UCSD-AML1 (cell line): ENCODE measurements around the gene TBC1D22A.

ENCODE experiments used
- DNase-seq: peaks from one replicate; lab custom pipeline; 2025; ENCODE audit not compliant: unreplicated experiment; lab: John Stamatoyannopoulos, UW

The TBC1D22A gene

DNA sequence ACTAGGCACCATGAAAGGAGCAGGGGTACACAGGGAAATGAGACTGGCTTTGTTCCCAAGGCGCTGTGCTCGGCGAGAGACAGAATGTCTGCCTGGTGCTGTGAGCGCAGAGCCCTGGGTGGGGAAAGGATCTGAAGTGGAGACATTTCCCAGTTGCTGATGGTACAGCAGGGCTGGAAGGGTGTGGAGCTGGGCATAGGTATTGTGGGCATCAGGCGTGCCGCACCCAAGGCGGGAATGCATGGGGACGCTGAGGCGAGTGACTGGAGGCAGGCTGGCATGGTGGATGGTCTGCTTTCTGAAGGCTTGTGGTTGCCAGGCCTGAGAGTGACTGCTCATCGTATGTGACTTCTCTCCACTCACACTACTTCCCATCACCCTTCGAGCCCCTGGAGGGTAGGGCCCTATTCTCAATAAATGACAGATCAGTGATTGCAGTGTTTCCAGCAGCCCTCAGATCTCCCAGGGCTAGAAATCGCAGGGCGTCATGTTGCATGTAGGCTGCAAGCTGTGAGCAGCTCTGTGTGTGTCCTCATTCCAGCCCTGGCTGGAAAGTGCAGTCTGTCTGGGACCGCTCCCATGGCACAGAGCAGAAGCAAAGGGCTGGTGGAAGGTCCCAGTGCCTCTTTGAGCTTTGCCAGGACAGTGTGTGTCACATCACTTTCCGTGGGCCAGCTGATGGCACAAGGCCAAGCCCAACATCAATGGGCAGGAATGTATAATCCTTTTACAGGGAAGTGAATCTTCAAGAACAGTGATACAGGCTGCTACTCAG, 67.7 kb downstream of the TBC1D22A start:
- no peak for DNase-seq

GRCh38 chr22:46830841-46831240, 68.4 kb downstream of the TBC1D22A start:
- DNase-seq, result no peak

GRCh38 chr22:46833228-46833627, 70.8 kb downstream of the TBC1D22A start:
- DNase-seq, result no peak

GRCh38 chr22:46834021-46834737, 71.7 kb downstream of the TBC1D22A start:
- no peak for DNase-seq

- no peak for DNase-seq
Measured at GRCh38 chr22:46835288-46835687, 72.8 kb downstream of the TBC1D22A start.

DNA sequence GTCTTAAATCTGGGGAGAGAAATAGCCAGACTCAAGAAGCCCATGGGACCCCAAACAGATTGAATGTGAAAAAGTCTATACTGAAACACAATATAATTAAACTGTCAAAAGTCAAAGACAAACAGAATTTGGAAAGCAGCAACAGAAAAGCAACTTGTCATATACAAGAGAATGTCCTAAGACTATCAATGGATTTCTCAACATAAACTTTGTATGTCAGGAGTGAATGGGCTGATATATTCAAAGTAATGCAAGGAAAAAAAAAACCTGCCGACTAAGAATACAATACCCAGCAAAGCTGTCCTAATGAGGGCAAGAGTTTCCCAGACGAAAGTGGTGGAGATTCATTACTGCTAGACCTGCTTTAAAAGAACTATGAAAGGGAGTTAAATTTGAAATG, 73.2 kb downstream of the TBC1D22A start:
- no peak for DNase-seq

- DNase-seq, result no peak
Measured at GRCh38 chr22:46841522-46841921, 79.1 kb downstream of the TBC1D22A start.

GRCh38 chr22:46842606-46843005, 80.2 kb downstream of the TBC1D22A start:
- no peak for DNase-seq

GRCh38 chr22:46843821-46844255, 81.4 kb downstream of the TBC1D22A start:
- no peak for DNase-seq

- no peak for DNase-seq
Measured at GRCh38 chr22:46844606-46845210, 82.3 kb downstream of the TBC1D22A start.

DNA sequence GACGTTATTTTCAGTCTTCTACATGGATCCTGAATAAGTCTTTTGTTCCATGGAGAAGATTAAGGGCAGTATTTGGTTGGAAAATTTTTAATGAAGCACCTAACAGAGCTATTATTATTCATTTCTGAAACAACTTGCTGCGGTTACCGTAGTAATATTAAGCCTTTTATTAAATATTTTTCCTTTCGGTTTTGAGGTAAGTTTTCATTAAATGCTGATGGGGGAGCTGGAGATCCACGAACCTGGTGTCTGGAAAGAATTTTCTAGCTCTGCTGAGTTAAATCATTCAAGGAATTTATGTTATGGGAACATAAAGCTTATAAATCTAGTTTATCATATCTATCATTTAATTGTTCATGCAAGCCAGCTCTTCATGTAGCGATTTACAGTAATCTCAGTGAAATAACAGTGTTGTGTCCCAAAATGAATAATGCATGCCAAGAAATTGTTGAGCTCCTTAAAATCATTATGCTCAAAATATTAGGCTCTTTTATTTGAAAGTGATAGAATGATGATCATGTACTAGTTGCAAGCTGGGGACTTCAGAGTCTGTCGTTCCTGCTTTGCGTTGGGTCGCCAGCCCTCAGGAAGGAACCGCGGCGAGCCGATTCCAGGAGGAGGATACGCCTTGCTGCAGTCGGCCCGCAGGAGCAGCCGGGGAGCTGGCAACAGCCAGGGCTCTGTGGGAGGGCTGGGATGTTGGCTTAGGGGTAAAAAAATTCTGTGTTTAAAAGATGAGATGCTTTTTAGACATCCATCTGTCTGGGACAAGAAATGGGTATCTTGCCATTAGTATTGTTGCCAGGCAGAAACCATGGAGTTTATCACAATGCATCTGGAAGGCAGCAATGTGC, 83.1 kb downstream of the TBC1D22A start:
- no peak for DNase-seq

DNA sequence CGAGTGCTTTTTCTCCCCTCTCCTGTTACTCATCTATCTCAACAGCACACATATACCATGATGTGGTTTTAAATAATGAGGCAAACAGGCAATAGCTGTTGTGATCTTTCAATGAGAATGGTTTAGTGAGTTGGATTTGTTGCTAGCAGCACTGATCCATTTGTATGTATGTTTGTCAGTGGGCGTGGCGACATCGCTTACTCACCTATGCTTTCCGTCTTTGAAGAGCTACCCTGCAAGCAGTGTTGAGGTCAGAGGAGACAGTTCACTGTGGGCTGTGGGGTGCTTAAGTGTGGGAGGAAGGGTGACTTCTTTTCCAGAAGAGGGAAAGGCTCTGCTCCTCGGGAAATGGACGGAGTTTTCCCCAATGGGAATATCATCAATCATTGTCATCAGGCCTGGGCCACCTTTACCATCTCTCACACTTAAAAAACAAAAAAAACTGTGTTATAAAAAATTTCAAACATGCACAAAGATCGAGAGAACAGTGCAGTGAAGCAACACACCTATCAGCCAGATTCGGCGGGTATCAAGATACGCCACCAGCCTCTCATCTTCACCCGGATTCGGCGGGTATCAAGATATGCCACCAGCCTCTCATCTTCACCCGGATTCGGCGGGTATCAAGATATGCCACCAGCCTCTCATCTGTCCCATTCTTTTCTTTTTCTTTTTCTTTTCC, 83.8 kb downstream of the TBC1D22A start:
- DNase-seq, result no peak

- no peak for DNase-seq
Measured at GRCh38 chr22:46846832-46847355, 84.4 kb downstream of the TBC1D22A start.

DNA sequence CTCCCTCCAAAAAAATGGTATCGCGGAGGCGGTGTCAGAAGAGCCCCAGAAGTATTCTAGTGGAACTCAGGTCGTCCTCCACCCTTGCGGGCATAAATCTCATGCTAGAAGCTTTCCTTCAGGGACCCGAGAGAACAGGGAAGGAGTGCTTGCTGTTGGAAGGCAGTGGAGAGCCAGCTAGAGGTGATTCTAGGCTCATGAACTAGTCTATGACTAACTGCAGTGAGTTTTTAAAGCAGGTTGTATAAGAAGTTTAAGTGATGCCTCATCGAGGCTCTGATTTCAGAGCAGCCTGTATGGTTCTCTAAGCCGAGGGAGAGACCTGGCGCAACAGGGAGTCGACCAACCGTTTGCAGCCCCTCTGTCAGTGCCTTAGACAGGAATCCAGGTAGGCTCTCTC, 85.7 kb downstream of the TBC1D22A start:
- DNase-seq, result no peak

- no peak for DNase-seq
Measured at GRCh38 chr22:46849101-46849500, 86.7 kb downstream of the TBC1D22A start.

DNA sequence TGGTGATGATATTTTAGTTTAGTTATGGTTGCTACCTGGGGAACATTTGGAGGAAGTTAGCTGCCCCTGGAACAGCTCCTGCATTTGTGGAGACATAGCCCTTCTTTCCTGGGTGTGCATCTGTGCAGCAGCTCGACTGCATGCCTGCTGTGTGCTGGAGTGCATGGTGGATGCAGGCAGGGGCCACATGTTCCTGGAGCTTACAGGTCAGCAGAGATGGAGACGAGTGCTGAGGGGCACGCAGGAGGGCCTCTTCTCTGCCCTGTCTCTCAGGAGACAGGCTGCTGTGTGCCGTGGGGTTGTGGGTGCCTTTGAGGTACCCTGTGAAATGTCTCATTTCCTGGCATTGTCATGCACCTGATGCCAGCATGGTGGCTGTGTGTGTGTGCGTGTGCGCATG, 87.5 kb downstream of the TBC1D22A start:
- DNase-seq, result no peak

- DNase-seq, result no peak
Measured at GRCh38 chr22:46851311-46851710, 88.9 kb downstream of the TBC1D22A start.

GRCh38 chr22:46851941-46852340, 89.5 kb downstream of the TBC1D22A start:
- no peak for DNase-seq

- no peak for DNase-seq
Measured at GRCh38 chr22:46852771-46853170, 90.3 kb downstream of the TBC1D22A start.

GRCh38 chr22:46853191-46853590, 90.7 kb downstream of the TBC1D22A start:
- DNase-seq, result no peak
